Bronchial epithelial cell (primary cell): ENCODE results near the gene PITX1. TPM values are rescaled to one million over a fixed set of nuclear protein-coding genes. Genes with fewer than 3 reads are reported as not detected.

Experiments
- DNase-seq: peaks from one replicate; pipeline ENCODE4 v3.0.0-alpha.2; 2010; ENCODE audit warnings: low read depth
- FAIRE-seq: peaks from 2 replicates; lab custom pipeline; 2011; peaks lifted over from hg19 to GRCh38; lab: Jason Lieb, UNC
- H3K27me3 ChIP-seq: 2 replicates; pipeline ENCODE4 v1.5.1; 2011; ENCODE audit warnings: low read length; ENCODE audit not compliant: control insufficient read depth, insufficient read depth
- H3K36me3 ChIP-seq: 2 replicates; pipeline ENCODE4 v1.5.1; 2011; ENCODE audit warnings: low read length; ENCODE audit not compliant: control insufficient read depth, insufficient read depth
- H3K4me3 ChIP-seq: 2 replicates; pipeline ENCODE4 v1.5.1; 2011; ENCODE audit warnings: mild to moderate bottlenecking, low read depth, low read length, control low read depth
- total RNA-seq: library from RNA; depleted of rRNA; stranded (reverse); fragments of >200 nt; gene quantifications from 2 replicates; pipeline ENCODE4 v1.2.1, GENCODE V29; 2014
- TF ChIP-seq, protein P1 (sequence below): IDR thresholded peaks from 2 replicates; pipeline ENCODE4 v1.5.1; 2011; ENCODE audit warnings: mild to moderate bottlenecking, moderate library complexity, low read length, control low read depth, inconsistent platforms; ENCODE audit not compliant: insufficient read depth, severe bottlenecking

The PITX1 gene
- total RNA-seq, 1 donor from 2014 or later, result 87.7 TPM

DNA sequence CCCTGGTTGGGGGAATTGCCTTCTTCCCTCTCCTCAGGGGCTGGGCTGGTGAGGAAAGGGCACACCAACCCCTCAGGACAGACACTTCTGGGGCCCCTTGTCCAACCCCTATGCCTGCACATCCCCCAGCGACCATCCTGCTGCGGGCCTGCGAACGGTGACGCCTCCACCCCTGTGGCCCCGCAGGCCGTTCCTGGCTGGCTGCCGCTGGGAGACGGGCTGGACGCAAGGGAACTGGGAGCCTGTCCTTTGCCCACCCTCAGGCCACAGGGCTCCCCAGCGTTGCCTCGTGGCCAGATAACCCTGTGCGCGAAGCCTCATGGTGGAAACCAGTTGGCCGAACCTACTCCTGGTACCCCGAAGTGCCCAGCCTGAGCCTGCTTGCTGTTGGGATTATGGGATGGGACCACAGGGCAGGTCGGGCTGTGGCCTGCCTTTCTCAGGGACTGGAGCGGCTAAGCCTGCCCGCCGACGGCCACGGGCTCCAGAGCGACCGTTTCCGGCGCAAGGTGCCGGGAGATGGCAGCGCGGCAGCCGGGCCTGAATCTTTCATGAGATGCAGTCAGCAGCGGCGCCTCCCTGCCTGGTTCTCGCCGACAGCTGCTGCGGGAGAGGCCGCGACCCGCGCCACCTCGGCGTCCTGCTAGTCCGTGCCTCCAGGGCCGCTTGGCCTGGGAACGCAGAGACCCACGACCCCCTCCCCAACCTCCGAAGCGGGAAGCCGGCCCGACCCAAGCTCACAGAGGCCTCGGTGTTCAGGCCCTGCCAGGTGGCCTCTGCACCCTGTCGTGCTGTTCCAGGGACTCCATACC, 6.5 kb upstream of the PITX1 start:
- peaks cover 17% of the 10 kb centered on the region for H3K27me3 ChIP-seq
- no peak for DNase-seq
- FAIRE-seq, result no peak
- no peak overlapping the region for H3K4me3 ChIP-seq
- TF ChIP-seq, protein P1, sequence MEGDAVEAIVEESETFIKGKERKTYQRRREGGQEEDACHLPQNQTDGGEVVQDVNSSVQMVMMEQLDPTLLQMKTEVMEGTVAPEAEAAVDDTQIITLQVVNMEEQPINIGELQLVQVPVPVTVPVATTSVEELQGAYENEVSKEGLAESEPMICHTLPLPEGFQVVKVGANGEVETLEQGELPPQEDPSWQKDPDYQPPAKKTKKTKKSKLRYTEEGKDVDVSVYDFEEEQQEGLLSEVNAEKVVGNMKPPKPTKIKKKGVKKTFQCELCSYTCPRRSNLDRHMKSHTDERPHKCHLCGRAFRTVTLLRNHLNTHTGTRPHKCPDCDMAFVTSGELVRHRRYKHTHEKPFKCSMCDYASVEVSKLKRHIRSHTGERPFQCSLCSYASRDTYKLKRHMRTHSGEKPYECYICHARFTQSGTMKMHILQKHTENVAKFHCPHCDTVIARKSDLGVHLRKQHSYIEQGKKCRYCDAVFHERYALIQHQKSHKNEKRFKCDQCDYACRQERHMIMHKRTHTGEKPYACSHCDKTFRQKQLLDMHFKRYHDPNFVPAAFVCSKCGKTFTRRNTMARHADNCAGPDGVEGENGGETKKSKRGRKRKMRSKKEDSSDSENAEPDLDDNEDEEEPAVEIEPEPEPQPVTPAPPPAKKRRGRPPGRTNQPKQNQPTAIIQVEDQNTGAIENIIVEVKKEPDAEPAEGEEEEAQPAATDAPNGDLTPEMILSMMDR, result no peak
- no peaks in the 10 kb centered on the region for H3K36me3 ChIP-seq

DNA sequence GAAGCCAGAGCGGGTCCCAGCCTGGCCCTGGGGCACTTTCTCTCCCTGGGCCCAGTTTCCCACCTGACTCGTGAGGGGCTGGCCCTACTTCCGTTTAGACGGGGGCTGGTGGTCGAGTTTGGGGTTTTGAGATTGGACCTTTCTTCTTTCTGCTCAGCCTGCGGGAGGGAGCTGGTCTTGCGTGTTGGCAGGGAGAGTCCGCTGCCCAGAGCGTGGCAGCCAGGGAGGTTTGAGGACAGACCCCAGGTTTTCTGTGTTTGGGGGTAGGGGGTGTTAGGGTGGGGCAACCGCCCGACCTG, 6.0 kb upstream of the PITX1 start:
- Histone ChIP-seq H3K36me3 (no peaks in the 10 kb centered on the region), H3K4me3 (no peak overlapping the region), H3K27me3 (peaks cover 17% of the 10 kb centered on the region)
- no peak for DNase-seq
- TF ChIP-seq, protein P1, result no peak
- no peak for FAIRE-seq

DNA sequence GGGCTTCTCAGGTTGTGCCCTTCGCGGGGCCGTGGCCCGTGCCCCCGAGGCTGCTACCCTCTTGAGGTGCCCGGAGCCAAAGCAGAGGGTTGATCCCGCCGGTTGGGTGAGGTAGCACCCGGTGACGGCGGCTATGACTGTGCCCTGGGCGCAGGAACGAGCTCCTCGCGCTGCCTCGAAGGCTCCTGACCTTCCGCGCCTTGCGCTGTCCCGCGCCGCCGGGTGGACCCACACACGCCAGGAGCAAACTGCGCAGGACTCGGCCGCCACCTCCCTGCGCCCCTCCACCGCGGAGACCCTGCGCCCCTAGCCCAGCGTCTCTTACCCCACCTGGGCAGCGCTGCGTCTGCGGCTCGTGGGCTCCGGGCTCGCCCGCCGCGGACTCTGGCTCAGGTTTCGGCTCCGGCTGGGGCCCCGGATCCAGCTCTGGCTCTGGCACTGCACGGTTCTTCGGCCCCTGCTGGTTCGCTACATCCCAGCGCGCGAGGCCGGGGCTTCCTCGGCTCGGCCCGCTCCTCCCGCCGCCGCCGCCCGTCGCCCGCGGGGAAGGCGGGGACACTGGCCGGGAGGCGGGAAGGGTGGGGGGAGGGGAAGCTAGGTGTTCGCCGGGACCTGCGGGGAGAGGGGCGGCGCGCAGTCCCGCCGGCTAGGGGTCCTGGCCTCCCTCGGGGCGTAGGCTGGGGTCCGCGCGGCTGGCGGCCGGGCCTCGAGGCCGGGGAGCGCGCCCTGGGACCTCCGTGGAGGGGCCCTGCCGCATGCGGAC, 5.4 kb upstream of the PITX1 start:
- Histone ChIP-seq H3K36me3 (no peaks in the 10 kb centered on the region), H3K27me3 (peaks cover 17% of the 10 kb centered on the region), H3K4me3 (peak overlapping the region; percentile 36)
- TF ChIP-seq, protein P1, result no peak
- FAIRE-seq, result no peak
- peak; percentile 23 for DNase-seq

DNA sequence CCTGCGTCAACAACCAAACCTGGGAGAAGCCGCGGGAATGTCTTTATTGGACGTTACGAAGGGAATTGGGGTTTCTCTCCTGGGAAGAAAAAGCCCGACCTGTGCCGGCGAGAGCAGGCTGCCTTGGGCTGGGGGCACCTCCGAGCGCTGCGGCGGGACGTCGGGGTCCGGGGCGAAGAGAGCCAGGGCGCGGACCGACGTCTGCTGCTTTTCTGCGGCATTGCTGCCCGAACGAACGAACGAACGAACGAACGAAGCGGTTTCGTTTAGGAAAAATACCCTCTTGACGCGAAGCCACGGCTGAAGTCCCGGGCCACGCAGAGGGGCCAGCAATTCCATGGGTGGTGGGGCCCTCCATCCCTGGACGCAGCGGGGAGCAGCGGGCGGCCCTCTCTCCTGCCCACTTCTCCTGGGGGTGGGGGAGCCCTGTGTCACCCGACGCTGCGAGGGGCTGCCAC, 4.8 kb upstream of the PITX1 start:
- Histone ChIP-seq H3K36me3 (no peaks in the 10 kb centered on the region), H3K4me3 (no peak overlapping the region), H3K27me3 (peaks cover 17% of the 10 kb centered on the region)
- FAIRE-seq (no peak), DNase-seq (no peak)
- TF ChIP-seq, protein P1, result no peak

DNA sequence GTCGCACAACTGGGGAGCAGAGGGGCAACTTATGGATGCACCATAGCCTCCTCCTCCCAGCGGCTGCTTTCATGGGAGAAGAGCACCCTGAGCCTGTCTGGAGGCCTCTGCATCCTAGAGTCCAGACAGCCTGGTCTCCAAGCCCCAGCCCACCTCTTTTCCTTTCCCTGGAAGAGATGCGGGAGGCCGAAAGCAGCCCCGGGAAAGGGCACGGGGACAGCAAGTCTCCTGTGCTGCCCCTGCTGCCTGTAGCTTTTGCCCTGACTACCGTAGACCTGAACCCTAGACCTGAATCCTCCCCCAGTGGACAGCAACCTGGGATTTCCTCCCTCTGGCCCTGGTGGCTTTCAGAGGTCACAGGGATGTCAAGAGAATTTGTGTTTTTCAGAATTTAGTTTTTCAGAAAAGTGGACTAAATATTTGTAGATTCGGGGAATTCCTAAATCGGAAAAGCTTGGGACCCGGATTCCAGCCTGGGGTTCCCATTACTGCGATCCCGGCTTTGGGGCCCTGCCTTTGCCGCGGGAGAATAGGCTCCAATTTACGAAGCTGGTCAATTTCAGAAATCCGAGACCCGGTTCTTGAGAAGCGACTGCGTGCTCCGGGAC, 4.3 kb upstream of the PITX1 start:
- TF ChIP-seq, protein P1, result no peak
- Histone ChIP-seq H3K36me3 (no peaks in the 10 kb centered on the region), H3K4me3 (no peak overlapping the region), H3K27me3 (peaks cover 17% of the 10 kb centered on the region)
- DNase-seq (no peak), FAIRE-seq (no peak)
